ENCODE data around the gene DOCK10.

DOCK10 gene

DNA sequence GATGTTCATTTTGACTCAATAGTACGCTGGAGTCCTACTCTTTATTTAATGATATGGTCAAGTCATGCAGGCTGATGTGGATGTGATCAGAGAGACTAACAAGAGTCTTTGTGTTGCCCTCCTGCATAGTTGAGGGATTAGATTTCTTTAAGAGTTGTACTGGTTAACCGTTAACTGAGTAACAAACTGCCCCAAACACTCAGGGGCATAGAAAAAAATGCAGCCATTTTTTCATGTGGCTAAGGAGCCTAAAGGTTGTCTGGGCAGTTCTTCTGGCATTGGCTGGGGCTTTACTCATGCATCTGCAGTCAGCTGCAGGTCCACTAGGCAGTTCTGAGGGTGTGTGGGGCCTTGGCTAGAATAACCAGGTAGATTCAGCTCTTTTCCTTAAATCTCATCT is 32.5 kb downstream of the DOCK10 start:
- DNase-seq: no peak

DNA sequence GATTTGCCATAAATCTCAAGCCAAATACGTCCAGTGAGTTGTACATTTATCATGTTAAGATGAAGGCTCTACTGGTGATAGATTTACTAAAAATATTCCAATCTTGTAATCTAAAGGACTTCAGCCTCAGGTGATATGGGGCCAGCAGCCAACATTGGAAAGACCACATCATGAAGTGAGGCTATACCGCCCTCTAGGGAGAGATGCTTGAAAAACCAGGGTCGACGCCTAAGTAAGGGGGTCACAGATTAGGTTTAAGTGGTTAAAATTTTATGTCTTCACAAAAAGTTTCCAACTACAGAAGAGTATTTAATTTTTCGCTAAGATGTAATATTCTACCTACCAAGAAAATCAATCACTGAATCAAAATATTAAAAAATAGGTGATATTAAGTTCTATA is 33.3 kb downstream of the DOCK10 start:
- no peak for DNase-seq

DNA sequence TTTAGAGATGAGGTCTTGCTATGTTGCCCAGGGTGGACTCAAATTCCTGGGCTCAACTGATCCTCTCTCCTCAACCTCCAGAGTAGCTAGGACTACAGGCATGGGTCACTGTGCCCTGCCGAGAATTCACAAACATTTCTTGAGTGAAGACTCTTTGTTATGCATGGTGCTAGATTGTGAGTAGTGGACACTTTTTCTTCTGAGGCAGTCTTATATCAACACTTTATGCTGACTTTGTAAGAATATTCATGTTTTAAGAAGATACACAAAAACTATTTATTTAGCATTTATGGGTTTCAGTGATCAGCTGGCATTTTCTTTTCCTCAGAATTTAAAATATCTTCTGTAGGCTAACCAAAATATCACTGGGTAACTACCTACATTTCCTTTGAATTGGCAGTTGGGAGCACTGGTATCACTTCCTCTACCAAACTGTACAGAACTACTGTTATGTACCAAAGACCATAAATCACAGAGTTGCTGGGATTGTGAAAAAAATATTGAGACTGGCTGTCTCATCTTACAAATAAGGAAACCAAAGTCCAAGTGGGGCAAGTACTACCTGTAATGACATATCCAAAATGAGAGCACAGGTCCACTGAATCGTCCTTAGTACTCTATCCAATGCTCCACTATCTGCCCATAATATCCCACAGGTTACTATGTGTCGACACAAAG is 34.0 kb downstream of the DOCK10 start:
- no peak for DNase-seq

DNA sequence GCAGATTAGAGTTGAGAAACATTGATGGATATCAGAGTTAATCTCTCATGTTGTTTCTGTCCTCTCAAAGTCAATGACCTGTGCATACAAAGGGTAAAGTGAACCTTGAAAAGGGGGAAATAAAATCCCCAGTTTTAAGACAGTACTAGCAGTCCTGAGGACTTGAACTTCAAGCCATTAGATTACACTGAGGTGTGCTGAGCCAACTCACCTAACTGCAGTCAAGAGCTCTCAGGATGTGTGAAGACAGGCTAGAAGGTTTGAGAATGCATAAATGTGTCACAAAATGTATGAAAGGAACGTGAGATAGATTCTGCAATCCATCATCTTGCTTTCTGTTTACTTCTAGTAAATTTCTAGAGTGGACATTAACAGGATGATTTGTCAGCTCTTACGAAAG is 35.5 kb downstream of the DOCK10 start:
- no peak for DNase-seq

DNA sequence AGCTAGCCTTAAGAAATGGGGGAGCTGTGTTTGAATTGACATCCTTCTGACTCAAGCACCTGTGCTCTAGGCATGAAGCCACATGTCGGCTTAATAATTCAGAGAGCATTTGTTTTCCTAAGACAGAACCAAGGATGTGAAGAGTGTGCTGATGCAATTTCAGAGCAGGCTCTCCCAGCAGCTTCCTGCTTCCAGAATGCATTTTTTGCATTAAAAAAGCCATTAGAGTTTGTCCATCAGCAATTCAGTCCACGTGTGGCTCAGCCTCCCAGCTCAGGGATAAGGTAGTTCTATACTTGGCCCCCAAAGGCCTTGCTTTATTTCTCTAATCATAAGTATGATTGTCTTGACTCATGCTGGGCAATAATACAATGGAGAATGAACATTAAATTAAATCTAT is 37.7 kb downstream of the DOCK10 start:
- DNase-seq: no peak

DNA sequence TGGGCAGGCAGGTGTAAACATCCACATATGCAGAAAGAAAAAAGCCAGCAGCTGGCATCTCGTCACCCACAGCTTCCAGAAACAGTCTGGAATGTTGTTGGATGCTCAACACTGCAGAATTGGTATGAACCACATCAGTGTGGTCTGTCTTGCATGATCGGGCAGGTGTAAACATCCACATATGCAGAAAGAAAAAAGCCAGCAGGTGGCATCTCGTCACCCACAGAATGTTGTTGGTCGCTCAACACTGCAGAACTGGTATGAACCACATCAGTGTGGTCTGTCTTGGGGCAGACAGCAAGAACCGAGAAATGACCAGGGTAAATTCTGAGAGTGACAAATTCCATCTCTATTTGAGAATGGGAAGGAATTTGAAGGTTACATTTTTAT is 39.6 kb downstream of the DOCK10 start:
- DNase-seq: peak; percentile 42

DNA sequence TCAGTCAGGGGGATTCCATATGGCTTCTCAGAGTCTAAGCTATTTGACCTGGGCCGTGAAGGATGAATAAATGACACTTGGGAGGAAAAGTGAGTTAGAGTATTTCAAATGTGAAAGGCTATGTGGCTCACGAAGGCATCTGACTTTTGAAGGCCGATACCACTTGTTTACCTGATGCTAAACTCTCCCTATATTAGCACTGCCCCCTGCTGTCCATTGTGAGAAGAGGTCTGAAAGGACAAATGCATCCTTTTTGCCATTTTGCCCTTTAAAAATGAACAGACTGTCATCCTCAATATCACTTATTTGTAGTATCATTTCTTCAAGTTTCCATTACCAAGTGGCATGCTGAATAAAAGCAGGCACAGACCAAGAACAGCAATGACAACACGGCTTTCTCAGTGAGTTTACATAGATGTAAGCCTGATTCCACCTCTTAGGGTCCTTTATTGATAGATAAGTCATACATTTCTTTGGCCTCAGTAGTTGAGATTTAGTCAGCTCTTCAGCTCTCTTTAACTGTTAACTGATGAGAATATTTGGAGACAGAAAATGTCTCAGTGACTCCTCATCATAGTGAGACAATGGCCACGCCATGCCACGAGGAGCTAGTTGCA is 40.1 kb downstream of the DOCK10 start:
- DNase-seq: peak; percentile 59

DNA sequence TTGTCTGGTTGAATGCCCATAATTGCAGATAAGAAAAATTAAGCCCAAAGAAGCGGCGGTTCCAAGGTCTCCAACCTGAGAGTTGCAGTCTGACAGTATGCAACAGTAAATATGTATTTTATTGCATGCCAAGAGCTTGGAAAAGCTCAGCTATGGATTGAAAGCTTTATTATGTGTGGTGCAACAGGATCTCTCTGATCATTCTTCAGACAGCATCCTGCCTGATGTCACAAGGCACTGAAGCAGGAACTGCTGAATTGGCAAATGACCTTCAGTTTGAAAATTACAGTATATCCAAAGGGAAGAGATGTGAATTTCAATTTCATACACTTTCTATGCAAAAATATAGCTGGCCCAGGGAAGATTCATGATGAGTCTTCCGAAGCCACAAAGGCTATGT is 42.5 kb downstream of the DOCK10 start:
- DNase-seq: no peak

DNA sequence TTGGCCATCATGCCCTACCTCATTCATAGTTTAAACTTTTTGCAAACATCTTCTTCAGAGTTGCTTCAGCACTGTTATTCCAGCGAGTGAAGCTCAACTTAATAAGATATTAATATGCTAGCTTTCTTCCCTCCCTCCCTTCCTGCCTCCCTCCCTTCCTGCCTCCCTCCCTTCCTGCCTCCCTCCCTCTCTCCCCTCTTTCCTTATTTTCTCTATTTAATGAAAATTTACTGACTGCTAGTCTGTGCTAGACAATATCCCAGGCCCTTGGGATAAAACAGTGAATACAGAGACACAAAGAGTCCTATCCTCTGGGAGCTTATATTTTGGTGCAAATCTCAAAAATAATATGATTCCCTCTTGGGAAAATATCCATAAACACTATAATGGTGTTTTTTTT is 42.9 kb downstream of the DOCK10 start:
- no peak for DNase-seq

DNA sequence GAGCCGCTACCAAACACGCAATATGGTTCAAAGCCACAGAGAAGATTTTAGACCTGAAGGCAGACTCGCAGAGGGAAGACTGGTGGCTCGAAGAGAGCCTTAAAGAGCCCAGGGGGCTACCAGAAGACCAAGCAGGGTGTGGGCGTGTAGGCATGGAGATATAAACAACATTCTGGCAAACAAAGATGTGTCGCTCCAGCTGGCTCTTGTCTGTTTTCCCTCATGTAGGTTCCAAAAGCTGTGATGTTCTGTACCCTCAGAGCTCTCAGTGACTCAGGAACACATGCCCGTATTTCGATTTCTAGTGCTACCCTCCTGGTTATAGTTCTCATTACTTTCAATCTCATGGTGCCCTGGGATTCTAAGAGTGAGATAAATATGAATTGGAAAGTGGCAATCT is 44.5 kb downstream of the DOCK10 start:
- no peak for DNase-seq

DNA sequence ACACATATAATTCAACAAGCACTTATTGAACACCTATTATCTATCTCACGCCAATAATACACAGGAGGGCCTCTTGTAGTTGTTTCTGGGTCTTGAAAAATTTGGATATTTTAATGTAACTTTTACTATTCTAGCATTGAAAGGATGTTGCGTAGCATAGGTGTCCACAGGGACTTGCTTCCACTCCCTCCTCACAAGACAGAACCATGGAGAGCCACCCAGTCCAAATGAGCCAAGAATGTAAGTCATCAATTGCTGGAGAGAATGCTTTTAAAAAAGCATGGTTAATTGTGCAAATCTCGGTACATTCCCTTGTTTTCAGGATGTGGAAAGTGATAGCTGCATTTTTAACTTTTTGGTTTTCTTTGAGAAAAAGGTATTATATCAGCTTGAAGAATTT is 46.8 kb downstream of the DOCK10 start:
- DNase-seq: no peak

DNA sequence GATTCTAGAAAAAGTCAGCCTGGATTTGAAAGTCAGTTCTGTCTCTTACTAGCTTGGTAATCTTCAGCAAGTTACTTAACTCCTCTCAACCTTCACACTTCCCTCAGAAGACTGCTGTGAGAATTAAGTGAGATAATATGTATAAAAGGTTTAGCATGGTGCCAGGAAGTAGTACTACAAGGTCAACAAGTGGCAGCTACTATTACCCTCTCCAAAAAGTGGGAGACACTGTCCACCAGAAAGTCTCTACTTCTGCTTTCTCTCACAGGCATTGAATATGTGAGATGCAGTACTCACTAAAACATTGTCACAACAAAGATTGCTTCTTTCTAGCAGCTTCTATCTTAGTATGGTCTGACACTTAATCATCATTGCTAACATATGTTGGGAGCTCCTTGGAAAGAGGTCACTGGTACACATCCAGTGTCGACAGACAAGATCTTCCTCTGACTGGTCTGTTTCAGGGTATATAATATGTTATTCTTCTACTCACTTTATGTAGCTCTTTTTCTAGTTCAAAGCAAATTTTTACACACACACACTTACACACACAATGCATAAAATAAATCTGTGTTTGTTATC is 47.9 kb downstream of the DOCK10 start:
- no peak for DNase-seq

DNA sequence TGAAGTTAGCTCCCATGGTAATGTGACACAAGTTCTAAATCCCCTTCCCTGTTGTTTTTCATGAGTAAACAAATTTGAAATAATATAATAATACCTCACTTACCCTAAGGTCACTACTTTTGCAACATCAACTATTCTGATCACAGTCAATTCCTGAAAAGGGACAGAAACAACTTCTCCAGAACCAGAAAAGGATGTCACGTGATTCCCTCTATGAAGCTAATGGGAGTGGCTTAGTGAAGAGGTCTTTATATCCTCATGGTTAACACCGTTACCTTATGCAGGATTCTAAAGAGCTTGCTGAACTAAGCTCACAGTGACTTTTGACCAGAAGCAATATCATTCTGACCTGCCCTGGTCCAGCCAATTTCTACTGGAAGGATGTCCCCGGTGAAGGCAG is 51.6 kb downstream of the DOCK10 start:
- DNase-seq: no peak

DNA sequence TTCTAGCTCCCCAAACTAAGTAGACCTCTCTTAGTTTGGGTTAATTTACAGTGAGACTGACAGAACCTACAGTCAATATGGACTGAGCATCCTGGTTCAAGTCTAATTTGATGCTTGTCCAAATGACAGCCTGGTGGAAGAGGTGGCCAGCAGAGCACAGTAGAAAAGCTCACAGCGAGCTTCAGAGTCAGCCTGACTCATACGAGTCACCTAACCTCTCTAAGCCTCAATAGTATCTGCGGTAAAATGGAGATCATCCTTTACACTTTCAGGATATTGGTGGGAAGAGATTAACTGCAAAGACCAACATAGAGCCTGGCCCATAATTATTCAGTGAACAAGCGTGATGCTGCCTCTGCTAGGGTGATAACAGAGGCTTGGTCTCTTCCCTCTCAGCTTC is 54.5 kb downstream of the DOCK10 start:
- no peak for DNase-seq

DNA sequence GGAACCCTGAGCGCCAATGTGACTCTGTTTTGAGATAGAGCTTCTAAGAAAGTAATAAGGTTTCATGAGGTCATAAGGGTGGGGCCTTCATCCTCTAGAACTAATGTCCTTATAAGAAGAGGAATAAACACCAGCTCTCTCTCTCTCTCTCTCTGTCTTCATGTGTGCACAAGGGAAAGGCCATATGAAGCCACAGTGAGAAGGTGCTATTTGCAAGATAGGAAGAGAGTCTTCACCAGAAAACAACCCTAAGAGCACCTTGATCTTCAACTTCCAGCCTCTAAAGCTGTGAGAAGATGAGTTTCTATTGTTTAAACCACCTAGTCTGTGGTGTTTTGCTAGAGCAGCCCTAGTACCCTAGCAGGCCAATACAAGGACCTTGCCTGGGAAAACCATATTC is 55.8 kb downstream of the DOCK10 start:
- DNase-seq: no peak

DNA sequence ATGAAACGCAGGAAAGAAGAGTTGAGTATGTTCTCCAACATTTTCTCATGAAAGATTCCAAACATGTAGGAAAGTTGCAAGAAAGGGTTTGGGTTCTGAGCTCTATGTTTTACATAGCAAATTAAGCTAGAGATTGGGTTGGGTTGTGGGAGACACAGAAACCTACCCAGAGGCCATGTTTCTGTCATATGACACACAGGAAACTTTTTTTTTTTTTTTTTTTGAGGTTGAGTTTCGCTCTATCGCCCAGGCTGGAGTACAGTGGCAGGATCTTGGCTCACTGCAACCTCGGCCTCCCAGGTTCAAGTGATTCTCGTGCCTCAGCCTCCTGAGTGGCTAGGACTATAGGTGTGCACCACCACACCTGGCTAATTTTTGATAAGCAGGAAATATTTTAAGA is 57.6 kb downstream of the DOCK10 start:
- no peak for DNase-seq

DNA sequence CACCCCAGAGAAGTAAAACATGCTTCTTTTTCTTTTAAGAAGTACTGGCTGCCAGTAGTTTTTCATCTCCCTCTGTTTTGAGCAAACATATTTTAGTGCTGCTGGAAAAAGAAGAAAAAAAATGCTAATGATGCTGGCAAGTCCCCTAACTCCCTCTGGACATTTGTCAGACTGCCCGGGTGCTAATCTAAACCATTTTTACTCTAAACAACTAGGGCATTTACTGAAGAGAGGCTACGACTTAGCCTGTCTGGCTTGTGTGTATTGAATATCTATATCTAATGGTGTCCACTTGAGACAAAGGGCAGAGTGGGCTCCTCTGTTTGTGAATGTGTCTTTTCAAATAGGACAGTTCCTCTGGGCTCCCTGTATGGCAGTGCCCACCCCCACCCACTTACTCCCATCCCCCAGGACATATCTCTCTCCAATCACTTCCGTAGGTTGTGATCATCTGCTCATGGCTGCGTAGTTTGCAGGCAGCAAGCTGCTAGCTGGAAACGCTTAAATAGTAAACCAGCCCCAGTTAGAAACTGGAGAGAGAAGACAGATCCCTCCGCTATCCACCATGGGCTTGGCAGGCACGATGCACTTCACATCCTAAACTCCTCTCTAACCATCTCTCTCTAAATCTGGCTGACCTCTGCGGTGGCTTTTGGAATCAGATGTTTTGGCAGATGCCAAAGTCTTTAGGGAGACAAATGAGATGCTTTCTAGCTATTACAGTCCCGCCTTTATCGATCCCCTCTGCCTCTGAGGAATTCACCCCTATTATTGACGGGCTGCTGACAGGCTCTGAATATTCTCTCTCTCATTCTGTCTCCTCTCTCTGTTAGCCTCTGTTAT is 58.3 kb downstream of the DOCK10 start:
- DNase-seq: no peak

DNA sequence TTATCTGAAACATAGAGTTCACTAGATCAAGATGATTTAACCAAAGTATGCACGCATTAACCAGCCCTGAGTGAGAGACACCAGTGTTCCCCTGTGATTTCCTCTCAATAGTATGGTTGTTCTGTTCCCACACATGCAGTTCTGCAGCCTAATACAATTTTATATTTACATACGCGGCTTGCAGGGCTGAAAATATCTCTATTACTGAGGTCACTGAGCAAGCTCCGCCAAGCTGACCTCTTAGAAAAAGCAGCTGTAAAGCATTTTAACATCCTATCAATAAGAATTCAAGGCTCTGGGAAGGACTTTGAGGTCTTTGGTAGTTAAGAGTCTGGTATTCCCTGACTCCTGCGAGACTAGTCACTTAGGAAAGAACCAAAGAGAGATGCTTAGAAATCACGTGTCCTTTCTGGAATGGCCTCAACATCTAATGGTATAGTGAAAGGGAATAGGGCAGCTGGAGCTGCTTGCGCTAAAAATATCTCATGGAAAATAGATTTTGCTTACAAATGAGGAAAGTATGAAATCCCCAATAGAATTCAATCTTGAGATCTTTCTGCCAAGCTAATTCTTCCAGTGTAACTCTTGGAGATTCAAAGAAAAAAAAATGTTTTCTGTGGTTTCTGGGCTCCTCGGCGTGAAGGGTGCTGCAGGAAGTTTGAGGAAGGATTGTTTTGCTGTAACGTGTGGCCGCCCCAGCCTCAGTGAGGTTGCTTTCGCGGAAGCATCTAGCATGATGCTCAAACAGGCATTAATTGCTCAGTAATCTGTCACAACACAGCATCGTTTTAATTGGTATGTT is 59.2 kb downstream of the DOCK10 start:
- no peak for DNase-seq

DNA sequence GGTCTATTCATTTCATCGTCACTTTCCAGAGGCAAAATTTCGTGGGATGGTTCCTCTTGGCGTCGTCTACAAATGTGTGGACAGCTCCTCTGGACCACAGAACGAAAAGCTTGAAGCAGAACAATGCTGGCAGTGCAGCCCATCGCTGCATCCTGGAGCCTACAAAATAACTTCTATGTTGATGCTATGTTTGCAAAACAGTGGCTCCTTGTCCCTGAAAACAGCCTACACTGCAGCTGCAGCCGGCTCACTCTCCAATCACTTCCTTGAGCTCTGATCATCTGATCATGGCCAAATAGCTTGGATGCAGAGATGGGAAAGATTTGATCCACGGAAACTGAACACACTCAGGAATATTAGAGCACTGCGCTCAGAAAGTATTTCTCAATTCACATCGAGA is 60.0 kb downstream of the DOCK10 start:
- no peak for DNase-seq

DNA sequence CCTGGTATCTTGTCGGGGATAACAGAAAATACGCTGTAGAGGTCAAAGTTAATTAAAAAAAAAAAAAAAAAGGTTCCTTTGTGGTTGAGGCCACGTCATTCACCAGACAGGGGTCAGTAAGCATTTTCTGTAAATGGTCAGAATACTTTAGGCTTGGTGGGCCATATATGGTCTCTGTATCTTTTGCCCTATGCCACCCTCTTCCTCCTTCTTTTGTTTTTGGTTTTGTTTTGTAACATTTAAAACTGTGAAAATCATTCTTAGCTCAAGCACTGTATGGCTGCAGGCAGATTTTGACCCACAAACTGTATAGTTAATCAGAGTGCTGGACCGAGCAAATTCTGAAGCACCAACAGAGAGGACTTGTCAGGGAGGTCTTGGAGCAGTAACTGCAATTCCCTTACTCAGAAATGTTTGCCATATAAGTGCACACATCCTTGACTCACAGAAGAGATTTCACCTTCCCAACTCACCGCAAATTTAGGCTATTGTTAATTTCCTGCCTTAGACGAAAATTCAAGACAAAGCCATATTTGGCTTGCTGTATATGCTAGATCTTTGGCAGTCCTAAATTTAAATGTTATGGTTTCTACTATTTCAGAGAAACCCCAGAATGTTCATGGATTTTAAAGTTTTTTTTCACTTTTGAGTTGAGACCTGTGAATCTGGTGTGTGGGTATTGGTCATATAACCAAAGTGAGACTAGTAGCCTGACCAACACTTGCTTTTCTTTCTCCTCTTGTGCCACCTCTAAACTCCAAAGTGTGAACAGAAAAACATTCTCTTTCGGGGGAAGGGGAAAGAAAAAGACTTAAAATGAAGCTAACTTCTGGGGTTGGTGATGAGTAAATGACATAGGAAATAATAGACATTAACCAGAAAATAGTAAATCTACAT is 65.4 kb downstream of the DOCK10 start:
- no peak for DNase-seq

DNA sequence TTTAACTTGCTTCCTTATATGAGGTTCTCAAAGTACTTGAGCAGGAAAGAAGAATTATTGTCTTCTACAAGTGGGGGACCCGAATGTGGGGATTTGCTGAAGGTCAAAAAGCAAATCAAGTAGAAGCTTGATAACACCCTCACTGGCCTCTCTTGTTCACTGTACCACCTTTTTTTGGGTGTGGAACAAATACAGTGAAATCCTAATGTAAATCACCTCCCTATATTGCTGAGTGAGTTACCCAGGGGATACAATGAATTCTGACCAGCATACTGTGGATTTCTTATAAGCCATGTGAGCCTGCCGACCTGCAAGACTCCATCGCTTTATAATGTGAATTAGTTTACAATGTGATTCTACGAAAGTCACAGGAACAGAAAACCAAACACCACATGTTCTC is 66.5 kb downstream of the DOCK10 start:
- no peak for DNase-seq
